GM21825 (cell line): ENCODE results near the gene C11orf52.
A peak's percentile ranks its signal among the peaks of the same experiment; 100 is the strongest.
"Not testable (repeated sequence)": the region's sequence is repeated elsewhere in the genome, so short reads cannot be mapped to it uniquely, and the experiment has no call there.

Experiments used
- ATAC-seq: cut with Tn5 transposase; IDR thresholded peaks from one replicate; pipeline ENCODE4 v1.9.1; 2021; ENCODE audit warnings: mild to moderate bottlenecking, moderate library complexity; ENCODE audit not compliant: unreplicated experiment

C11orf52 gene

DNA sequence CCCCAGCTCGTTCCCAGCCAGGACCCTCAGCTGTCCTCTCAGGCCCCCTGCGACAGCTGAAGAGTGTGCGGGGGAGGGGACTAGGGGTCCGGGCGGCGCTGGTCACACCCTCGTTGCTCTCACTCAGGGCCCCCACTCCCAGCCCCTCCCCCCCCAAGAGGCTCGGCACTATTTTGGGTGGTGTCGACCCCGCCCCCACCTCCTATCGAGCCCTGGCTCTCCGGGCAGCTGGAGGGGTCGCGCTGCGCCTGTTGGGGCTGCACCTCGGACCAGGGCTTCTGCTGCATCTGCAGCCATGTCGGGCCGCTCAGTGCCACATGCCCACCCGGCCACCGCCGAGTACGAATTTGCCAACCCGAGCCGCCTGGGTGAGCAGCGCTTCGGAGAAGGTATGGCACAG lies 6.2 kb upstream of the C11orf52 start, which contains the start of gene HSPB2:
TSS of gene HSPB2 (plus strand) at position 200 of the 400 bp plus-strand sequence. CDS start at position 296, 96 bp downstream.
- ATAC-seq, result no peak

DNA sequence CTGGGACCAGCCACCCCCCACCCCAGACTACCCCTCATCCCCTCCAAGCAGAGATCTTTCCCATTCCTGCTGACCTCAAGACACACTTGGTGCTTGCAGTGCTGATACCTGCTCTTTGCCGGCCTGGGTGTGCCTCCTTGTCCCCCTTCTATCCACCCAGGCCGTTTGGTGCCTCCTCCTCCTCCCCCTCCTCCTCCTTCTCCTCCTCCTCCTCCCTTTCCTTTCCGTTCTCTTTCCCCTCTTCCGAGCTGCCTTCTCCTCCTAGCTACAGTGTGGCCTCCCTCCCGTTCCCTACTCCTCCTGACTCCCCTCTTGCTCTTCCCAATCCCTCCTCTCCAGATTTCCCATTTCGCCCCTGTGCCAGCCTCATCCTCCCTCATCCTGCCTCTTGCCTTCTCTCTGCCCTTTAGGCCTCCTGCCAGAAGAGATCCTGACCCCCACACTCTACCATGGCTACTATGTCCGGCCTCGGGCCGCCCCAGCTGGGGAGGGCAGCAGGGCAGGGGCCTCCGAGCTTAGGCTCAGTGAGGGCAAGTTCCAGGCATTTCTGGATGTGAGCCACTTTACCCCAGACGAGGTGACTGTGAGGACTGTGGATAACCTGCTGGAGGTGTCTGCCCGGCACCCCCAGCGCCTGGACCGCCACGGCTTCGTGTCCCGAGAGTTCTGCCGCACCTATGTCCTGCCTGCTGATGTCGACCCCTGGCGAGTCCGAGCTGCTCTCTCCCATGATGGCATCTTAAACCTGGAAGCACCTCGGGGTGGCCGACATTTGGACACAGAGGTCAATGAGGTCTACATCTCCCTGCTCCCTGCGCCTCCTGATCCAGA lies 5.5 kb upstream of the C11orf52 start:
- ATAC-seq, result no peak

DNA sequence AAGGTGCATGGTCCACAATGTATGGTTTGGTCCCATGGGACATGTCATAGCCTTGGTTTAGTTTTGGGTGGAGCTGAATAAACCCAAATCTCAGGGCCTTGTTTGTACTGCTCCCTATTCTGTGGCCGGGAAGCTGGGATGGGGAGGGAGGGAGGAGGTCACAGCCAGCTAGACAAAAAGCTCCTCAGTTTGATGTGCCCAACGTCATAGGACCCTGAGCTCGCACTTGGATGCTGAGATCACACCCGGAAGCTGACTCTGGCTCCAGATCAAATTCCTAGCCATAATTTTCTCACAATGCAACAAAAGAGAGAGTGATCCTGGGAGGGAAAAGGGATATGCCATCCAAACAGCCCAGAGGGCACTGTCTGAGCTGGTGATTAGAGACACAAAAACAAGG lies 4.7 kb upstream of the C11orf52 start:
- ATAC-seq, result no peak

DNA sequence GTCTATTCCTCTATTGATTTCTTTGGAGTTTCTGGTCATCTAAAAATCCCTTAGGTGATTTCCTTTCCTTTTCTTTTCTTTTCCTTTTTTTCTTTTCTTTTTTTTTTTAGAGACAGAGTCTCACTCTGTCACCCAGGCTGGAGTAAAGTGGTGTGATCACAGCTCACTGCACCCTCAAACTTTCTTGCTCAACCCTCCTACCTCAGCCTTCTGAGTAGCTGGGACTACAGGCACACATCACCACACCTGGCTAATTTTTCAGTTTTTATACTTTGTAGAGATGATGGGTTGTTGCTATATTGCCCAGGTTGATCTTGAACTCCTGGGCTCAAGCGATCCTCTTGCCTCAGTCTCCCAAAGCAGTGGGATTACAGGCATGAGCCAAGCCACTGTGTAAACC lies 1.9 kb upstream of the C11orf52 start:
- no peak for ATAC-seq

DNA sequence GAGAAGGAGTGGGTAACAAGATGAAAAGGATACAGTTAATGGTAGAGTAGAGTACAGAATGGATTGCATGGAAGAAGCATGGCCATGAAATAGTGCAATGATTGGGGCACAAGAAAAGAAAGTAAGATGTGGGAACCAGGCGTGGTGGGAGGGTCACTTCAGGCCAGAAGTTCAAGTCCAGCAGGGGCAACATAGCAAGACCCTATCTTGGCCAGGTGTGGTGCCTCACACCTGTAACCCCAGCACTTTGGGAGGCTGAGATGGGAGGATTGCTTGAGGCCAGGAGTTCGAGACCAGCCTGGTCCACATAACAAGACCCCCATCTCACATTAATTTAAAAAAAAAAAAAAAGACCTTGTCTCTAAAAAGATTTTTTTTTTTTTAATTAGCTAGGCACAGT lies 1.4 kb upstream of the C11orf52 start:
- no peak for ATAC-seq

- no peak for ATAC-seq
These were observed 925 bp upstream of the C11orf52 start for GRCh38 chr11:111917788-111918187.

DNA sequence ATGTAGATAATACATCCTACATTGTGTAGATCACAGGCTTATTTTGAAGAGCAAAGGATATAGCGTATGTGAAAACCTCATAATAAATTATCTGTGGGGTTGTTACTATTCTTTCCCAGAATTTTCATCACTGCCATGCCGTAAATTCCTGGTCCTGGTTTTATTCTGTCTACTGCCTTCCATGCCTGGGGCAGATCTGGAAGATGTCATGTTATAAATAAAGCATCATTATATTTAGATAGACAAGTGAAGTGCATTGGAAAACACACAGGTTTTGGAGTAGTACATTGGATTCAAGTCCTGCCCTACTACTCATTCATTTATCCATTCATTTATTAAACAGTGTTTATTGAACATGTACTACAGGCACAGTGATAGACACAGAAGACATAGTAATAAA lies 2.2 kb downstream of the C11orf52 start:
- no peak for ATAC-seq

GRCh38 chr11:111921541-111922230 lies 3.0 kb downstream of the C11orf52 start:
- ATAC-seq, result no peak

GRCh38 chr11:111922803-111923202 lies 4.1 kb downstream of the C11orf52 start:
- ATAC-seq, result no peak

- ATAC-seq, result no peak
These were observed 4.7 kb downstream of the C11orf52 start for GRCh38 chr11:111923351-111923788.

GRCh38 chr11:111923951-111924350 lies 5.2 kb downstream of the C11orf52 start:
- no peak for ATAC-seq

DNA sequence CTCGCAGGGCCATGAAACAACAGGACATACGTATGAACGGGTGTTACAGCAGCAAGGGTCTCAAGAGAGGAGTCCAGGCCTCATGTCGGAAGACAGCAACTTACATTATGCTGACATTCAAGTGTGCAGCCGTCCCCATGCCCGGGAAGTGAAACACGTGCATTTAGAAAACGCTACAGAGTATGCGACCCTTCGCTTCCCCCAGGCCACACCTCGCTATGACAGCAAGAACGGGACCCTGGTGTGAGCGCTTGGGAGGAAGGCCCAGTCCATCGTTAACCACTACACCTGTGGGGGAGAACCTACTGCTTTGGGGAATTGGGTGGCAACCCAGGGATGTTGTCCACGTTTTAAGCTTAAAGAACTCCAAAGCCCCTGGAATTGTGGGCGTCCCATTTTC lies 7.2 kb downstream of the C11orf52 start:
- ATAC-seq, result no peak

DNA sequence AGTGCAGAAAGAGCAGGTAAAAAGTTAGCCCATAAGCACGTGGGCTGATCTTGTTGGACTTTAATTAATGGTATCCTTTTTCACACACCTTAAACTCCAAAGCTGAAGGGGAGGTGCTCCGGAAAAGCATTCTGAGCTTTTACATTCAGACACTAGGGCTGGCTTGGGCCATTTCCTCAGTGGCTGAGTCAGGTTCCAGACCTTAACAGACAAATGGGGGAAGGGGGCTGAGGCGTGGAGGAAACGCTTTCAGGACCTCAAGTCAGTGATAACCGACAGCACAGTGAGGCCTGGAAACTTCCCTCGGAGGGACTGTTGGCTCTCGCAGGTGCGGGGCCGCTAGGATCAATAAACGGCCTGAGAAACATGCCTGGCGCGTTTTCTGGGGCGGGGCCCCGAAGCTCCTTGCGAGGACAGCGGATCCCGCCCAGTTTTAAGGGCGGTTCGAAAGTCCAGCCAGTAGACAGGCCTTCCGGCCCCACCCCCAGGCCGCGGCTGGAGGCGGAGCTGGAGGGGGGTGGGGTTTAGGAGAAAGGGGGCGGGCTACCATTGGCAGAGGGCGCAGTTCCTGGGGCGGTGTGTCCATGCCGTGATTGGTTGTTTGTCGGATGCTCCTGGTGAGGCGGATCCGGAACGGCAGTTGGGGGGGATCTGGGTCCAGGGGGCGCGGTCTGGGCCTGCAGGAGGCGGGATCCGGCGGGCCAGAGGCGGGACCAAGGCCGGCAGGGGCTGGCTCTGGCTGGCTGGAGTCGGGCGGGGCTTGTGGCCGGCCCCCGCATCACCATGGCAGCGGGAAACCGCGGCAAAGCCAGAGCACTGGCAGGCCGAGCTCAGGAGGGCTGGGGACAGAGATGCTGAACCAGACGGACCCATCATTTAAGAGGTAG lies 8.0 kb downstream of the C11orf52 start:
- ATAC-seq, result peak; percentile 90

- ATAC-seq, result no peak
These were observed 11.8 kb downstream of the C11orf52 start for GRCh38 chr11:111930472-111930871.

- no peak for ATAC-seq
These were observed 13.9 kb downstream of the C11orf52 start for GRCh38 chr11:111932611-111932950.

DNA sequence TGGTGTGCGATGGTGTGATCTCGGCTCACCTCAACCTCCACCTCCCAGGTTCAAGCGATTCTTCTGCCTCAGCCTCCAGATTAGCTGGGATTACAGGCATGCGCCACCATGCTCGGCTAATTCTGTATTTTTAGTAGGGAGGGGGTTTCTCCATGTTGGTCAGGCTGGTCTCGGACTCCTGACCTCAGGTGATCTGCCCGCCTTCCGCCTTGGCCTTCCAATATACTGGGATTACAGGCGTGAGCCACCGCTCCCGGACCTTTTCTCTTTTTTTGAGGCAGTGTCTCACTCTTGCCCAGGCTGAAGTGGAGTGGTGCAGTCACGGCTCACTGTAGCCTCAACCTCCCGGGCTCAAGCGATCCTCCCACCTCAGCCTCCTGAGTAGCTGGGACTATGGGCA lies 14.5 kb downstream of the C11orf52 start:
- ATAC-seq, result not testable (repeated sequence)

GRCh38 chr11:111933872-111934271 lies 15.2 kb downstream of the C11orf52 start:
- no peak for ATAC-seq

DNA sequence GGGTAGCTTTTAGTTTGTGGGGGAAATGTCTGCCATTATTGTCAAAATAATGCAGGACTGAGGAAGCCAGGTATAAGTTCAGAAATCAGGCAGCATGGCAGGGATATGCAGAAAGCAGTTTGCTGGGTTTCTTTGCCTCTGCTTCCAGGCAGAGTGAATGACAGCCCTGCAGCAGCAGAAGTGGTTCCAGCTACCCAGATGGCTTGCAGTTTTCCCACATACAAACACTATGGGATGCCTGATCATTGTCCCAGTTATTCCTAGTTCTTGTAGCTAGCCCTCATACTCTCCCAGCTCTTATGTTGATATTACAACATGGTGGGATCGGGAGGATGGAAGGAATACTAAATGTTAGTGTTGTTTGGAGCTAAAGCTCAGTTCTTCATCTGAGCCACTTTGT lies 15.6 kb downstream of the C11orf52 start:
- no peak for ATAC-seq

GRCh38 chr11:111935317-111936039 lies 16.8 kb downstream of the C11orf52 start:
- ATAC-seq, result no peak

GRCh38 chr11:111936040-111936540 lies 17.4 kb downstream of the C11orf52 start:
- ATAC-seq, result no peak

DNA sequence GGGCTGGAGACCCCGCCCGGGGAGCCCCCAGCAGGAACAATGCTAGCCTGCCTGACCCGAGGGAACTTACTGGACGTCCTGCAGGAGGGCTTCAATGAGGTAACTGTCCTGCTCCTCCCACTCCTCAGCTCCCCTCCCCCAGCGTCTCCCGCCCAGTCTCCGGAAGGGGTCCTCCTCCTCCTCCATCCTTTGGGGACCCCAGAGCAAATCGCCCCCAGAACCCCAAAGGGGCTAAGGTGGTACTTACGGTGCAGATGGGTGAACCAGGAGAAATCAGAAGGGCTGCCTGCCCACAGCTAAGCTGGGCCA lies 18.7 kb downstream of the C11orf52 start:
- ATAC-seq, result no peak
